H1 (cell line): Measurements from ENCODE around the gene CHI3L1. TPM values are rescaled to one million over a fixed set of nuclear protein-coding genes. Genes with fewer than 3 reads are reported as not detected.

ENCODE experiments used
- ASH2L ChIP-seq: fragments of 200-600, 300-600 bp; sonication (generic); IDR thresholded peaks from one replicate; pipeline ENCODE4 v1.7.1; 2017; ENCODE audit warnings: low read length
- CHD1 ChIP-seq: IDR thresholded peaks from 2 replicates; pipeline ENCODE4 v1.6.1; 2012; ENCODE audit warnings: low read depth, low read length, improper control_type of control experiment
- GTF2F1 ChIP-seq: IDR thresholded peaks from 2 replicates; pipeline ENCODE4 v1.6.1; 2012; ENCODE audit warnings: low read depth, low read length, improper control_type of control experiment, borderline replicate concordance
- RBBP5 ChIP-seq: IDR thresholded peaks from 2 replicates; pipeline ENCODE4 v1.7.1; 2012; ENCODE audit warnings: low read depth, mild to moderate bottlenecking, inconsistent platforms, low read length, moderate library complexity, borderline replicate concordance
- RFX5 ChIP-seq: IDR thresholded peaks from 2 replicates; pipeline ENCODE4 v1.6.1; 2011; ENCODE audit warnings: low read depth, low read length, improper control_type of control experiment, borderline replicate concordance
- SIX5 ChIP-seq: IDR thresholded peaks from 2 replicates; pipeline ENCODE4 v1.6.1; 2011; ENCODE audit warnings: mild to moderate bottlenecking, low read depth, low read length
- SP1 ChIP-seq: IDR thresholded peaks from 2 replicates; pipeline ENCODE4 v1.6.1; 2011; ENCODE audit warnings: low read depth, low read length
- TCF12 ChIP-seq: IDR thresholded peaks from 2 replicates; pipeline ENCODE4 v1.6.1; 2011; ENCODE audit warnings: low read depth, mild to moderate bottlenecking, low read length
- polyA plus RNA-seq, 7 experiments: library from polyadenylated mRNA; depleted of rRNA in 3 of 7; stranded (reverse) in 5 of 7; unstranded in 2 of 7; fragments of >200 nt in 5 of 7; fragments of 200-250 nt in 2 of 7; gene quantifications; 1 replicate in 5 of 7; 2 replicates in 1 of 7; 4 replicates in 1 of 7; pipeline versions ENCODE4 v1.2.1 to v1.2.3, GENCODE V29; 2011 to 2013; ENCODE audit warnings: missing spikeins in 2 of 7, mixed read lengths in 2 of 7
- total RNA-seq: library from RNA; stranded (reverse); fragmentation: NEBNext Ultra II Directional; extraction: Animal tissue kit (Norgen Biotek cat#: 25700); gene quantifications from 2 replicates; pipeline ENCODE4 v1.2.1, GENCODE V29; 2021

CHI3L1 gene
- total and polyA plus RNA-seq, 2 of the 8 experiments (the other 6 are each of a cell fraction or from before 2014, with no cell fraction given) = 1.0 TPM; not detected in 1

DNA sequence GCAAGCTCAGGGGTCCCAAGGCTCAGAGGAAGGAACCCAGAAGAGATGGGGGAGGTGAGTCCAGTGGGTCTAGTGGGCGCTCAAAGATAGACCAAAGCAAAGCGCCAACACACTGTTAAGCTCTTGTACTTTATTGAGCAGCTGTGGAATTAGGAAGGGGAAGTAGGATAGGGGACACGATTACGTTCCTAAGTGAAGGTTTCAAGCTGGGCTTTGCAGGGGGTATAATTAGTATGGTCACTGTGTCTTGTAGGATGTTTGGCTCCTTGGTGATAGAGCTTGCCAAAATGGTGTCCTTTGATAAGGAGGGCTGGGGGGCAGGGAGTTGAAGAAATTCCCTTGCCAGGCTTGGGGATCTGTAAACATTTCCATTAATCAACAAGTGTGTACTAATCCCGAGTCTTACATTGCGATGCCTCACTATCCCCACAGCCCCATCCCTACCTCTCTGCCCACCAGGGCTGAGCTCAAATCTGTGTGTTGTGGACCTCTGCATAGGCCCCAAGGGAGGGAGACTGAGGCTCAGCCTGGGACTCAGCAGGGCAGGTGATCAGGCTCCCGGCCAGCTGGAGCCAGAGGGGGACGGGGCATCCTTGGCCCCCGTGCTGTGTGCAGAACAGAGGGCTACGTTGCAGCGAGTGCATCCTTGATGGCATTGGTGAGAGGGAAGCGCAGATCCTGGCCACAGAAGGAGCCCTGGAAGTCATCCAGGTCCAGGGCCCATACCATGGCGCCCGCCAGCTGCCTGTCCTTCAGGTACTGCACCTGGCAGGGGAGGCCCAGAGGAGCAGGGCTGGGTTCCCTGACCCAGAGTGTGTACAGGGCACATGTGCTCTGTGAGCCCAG lies 7.5 kb downstream of the CHI3L1 start (continued):
- TF ChIP-seq TCF12 = no peak
- no peak for TF ChIP-seq CHD1
- no peak for TF ChIP-seq RFX5
- TF ChIP-seq ASH2L = no peak
- no peak for TF ChIP-seq SP1
- TF ChIP-seq RBBP5 = no peak
- TF ChIP-seq SIX5 = no peak
- no peak for TF ChIP-seq GTF2F1
